Fibroblast of mammary gland (primary cell): Measurements from ENCODE around the gene KCNMB2.

Experiments used
- DNase-seq: peaks from one replicate; pipeline ENCODE4 v3.0.0-alpha.2; 2010; ENCODE audit warnings: low read depth
- H3K4me3 ChIP-seq: 2 replicates; pipeline ENCODE4 v1.5.1; 2011; ENCODE audit warnings: low read depth, mild to moderate bottlenecking, low read length, moderate library complexity; ENCODE audit not compliant: control insufficient read depth
- CTCF ChIP-seq: conservative IDR thresholded peaks from 2 replicates; pipeline ENCODE4 v1.5.1; 2011; ENCODE audit warnings: low read depth, low read length, inconsistent platforms; ENCODE audit not compliant: control insufficient read depth, insufficient read depth

The KCNMB2 gene

GRCh38 chr3:178645503-178645902 is 109.3 kb downstream of the KCNMB2 start:
- DNase-seq, result no peak
- no peak overlapping the region for H3K4me3 ChIP-seq
- no peak for TF ChIP-seq CTCF

DNA sequence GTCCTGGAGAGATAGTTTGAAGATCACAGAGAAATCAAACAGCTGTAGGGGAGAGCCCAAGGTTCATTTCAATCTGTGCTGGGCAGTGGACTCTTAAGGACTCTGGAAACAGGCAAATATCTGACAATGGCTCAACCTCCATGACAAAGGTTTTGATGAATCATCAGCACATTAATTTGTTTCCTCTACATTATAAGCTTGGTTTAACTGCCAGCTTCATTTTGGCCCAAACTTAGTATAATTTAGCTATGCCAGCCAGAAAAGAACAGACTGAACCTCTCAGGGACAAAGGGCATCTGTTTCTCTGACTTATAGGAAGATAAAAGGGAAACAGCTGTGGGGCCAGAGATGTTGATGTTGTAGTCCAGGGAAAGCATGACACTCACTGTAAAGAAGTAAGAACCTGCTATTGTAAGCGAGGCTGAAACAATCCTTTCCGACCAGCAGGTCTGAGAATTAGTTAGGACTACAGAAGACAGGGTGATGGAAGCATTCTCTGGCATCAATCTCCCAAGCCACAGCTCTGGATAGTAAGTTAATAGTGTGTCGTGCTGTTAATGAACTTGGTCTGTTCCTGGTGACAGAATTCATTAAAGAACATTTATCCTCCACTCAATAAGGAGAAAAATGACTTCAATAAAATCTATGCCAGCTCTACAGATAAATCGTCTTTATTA is 110.1 kb downstream of the KCNMB2 start:
- no peak for DNase-seq
- H3K4me3 ChIP-seq, result no peak overlapping the region
- TF ChIP-seq CTCF, result no peak

GRCh38 chr3:178655488-178655887 is 119.3 kb downstream of the KCNMB2 start:
- H3K4me3 ChIP-seq, result no peak overlapping the region
- no peak for DNase-seq
- no peak for TF ChIP-seq CTCF

GRCh38 chr3:178658694-178659325 is 122.6 kb downstream of the KCNMB2 start:
- TF ChIP-seq CTCF, result no peak

GRCh38 chr3:178663201-178663934 is 127.1 kb downstream of the KCNMB2 start:
- no peak overlapping the region for H3K4me3 ChIP-seq
- no peak for TF ChIP-seq CTCF
- no peak for DNase-seq

More at GRCh38 chr3:178658694-178659325, 122.6 kb downstream of the KCNMB2 start:
- H3K4me3 ChIP-seq, result no peak overlapping the region
- no peak for DNase-seq

- TF ChIP-seq CTCF, result no peak
- DNase-seq, result no peak
- H3K4me3 ChIP-seq, result no peak overlapping the region
These were observed 129.5 kb downstream of the KCNMB2 start for GRCh38 chr3:178665747-178666146.
